HCT116 (cell line): ENCODE results near the gene SCD5. TPM values are rescaled to one million over a fixed set of nuclear protein-coding genes. Genes with fewer than 3 reads are reported as not detected.

Experiments used
- ATAC-seq: fragments of 200-7000 bp; cut with Tn5 transposase; 2 replicates; pipeline ENCODE4 v1.9.1; 2020; ENCODE audit warnings: mild to moderate bottlenecking, moderate library complexity
- BruUV-seq: library from RNA; stranded (reverse); fragments of 400-500 nt; replicated peaks from 2 replicates; lab custom pipeline; 2021; lab: Mats Ljungman, UMichigan
- CTCF ChIA-PET: fragments of 300-600 bp; sonication (Branson Sonifier 250); formaldehyde crosslinking; loops from one replicate; lab custom pipeline; 2021; ENCODE audit warnings: antibody characterized with exemption; lab: Charles Lee
- POLR2A ChIA-PET: fragments of 300-600, 350-600 bp; sonication (Branson Sonifier 250); formaldehyde crosslinking; loops from one replicate; lab custom pipeline; 2021; ENCODE audit warnings: antibody characterized with exemption; lab: Charles Lee
- RAD21 ChIA-PET, 2 experiments: fragments of 300-600 bp; sonication (Branson Sonifier 250); formaldehyde crosslinking; loops; one replicate each; lab custom pipeline; 2023; ENCODE audit warnings: low total read pairs in 2 of 2; ENCODE audit not compliant: uncharacterized antibody in 2 of 2, unreplicated experiment in 2 of 2, low non-redundant PET in 1 of 2; lab: Charles Lee
- DNase-seq: peaks from one replicate; pipeline ENCODE4 v3.0.0-alpha.2; 2010; ENCODE audit warnings: low read depth, low spot score
- H2AFZ ChIP-seq: fragments of 200-600 bp; shearing (Covaris generic), sonication (generic); 2 replicates; pipeline ENCODE4 v1.6.1; 2017; ENCODE audit warnings: low read depth, mixed run types, mixed read lengths, antibody characterized with exemption, low read length; ENCODE audit not compliant: poor library complexity, severe bottlenecking
- H3K27ac ChIP-seq: 2 replicates; pipeline ENCODE4 v1.5.1; 2012; ENCODE audit warnings: low read depth, low read length
- H3K27me3 ChIP-seq: fragments of 200-600 bp; sonication (generic); 2 replicates; pipeline ENCODE4 v1.6.1; 2016; ENCODE audit warnings: mixed run types, low read length, mixed read lengths; ENCODE audit not compliant: insufficient read depth
- H3K36me3 ChIP-seq, 2 experiments: fragments of 200-500 bp in 1 of 2; fragments of 200-600 bp in 1 of 2; sonication (Bioruptor generic) in 1 of 2; sonication (generic) in 1 of 2; 2 replicates each; pipeline versions ENCODE4 v1.5.1 to v1.6.1; 2014 to 2016; ENCODE audit warnings: low read length in 2 of 2, inconsistent platforms in 1 of 2, mixed read lengths in 1 of 2, mixed run types in 1 of 2; ENCODE audit not compliant: insufficient read depth in 2 of 2, control insufficient read depth in 1 of 2
- H3K4me1 ChIP-seq, 2 experiments: fragments of 200-600 bp in 1 of 2; sonication (generic) in 1 of 2; 2 replicates each; pipeline versions ENCODE4 v1.5.1 to v1.6.1; 2012 to 2017; ENCODE audit warnings: low read length in 2 of 2, inconsistent platforms in 1 of 2, mild to moderate bottlenecking in 1 of 2, mixed read lengths in 1 of 2, mixed run types in 1 of 2, moderate library complexity in 1 of 2; ENCODE audit not compliant: insufficient read depth in 2 of 2, control insufficient read depth in 1 of 2
- H3K4me2 ChIP-seq: fragments of 200-600 bp; sonication (generic); 2 replicates; pipeline ENCODE4 v1.6.1; 2017; ENCODE audit warnings: mixed run types, low read length, mixed read lengths
- H3K4me3 ChIP-seq, 2 experiments: fragments of 200-600 bp in 1 of 2; sonication (generic) in 1 of 2; replicated peaks in 1 of 2; 2 replicates each; pipeline ENCODE4 v1.5.1; 2011 to 2016; ENCODE audit warnings: low read length in 2 of 2, control low read depth in 1 of 2, low read depth in 1 of 2, mild to moderate bottlenecking in 1 of 2, mixed read lengths in 1 of 2, mixed run types in 1 of 2
- H3K79me2 ChIP-seq: fragments of 200-600 bp; sonication (generic); 2 replicates; pipeline ENCODE4 v1.6.1; 2017; ENCODE audit warnings: mild to moderate bottlenecking, mixed run types, low read length, moderate library complexity, mixed read lengths; ENCODE audit not compliant: insufficient read depth
- H3K9ac ChIP-seq: fragments of 200-600 bp; sonication (generic); 2 replicates; pipeline ENCODE4 v1.6.1; 2016; ENCODE audit warnings: low read length, mixed read lengths
- H3K9me2 ChIP-seq: fragments of 200-600 bp; sonication (generic), shearing (Covaris generic); 2 replicates; pipeline ENCODE4 v1.6.1; 2017; ENCODE audit warnings: mixed run types, mild to moderate bottlenecking, moderate library complexity; ENCODE audit not compliant: insufficient read depth
- H3K9me3 ChIP-seq, 2 experiments: fragments of 200-500 bp in 1 of 2; fragments of 200-600 bp in 1 of 2; sonication (Bioruptor generic) in 1 of 2; sonication (generic) in 1 of 2; 2 replicates each; pipeline ENCODE4 v1.6.1; 2014 to 2017; ENCODE audit warnings: low read length in 2 of 2, mixed read lengths in 2 of 2, inconsistent platforms in 1 of 2, low read depth in 1 of 2, mild to moderate bottlenecking in 1 of 2, mixed run types in 1 of 2, moderate library complexity in 1 of 2; ENCODE audit not compliant: control insufficient read depth in 1 of 2, insufficient read depth in 1 of 2
- H4K20me1 ChIP-seq: fragments of 200-600 bp; sonication (generic), shearing (Covaris generic); 2 replicates; pipeline ENCODE4 v1.6.1; 2017; ENCODE audit warnings: mixed run types, mild to moderate bottlenecking, moderate library complexity; ENCODE audit not compliant: insufficient read depth
- ATF3 ChIP-seq: IDR thresholded peaks from 2 replicates; pipeline ENCODE4 v1.6.1; 2012
- CEBPB ChIP-seq: IDR thresholded peaks from 2 replicates; pipeline ENCODE4 v1.6.1; 2012; ENCODE audit warnings: low read depth
- EGR1 ChIP-seq: IDR thresholded peaks from 2 replicates; pipeline ENCODE4 v1.6.1; 2012; ENCODE audit warnings: low read depth
- FOSL1 ChIP-seq: IDR thresholded peaks from 2 replicates; pipeline ENCODE4 v1.6.1; 2012; ENCODE audit warnings: low read depth
- MAX ChIP-seq: IDR thresholded peaks from 2 replicates; pipeline ENCODE4 v1.6.1; 2012
- POLR2A ChIP-seq: IDR thresholded peaks from 2 replicates; pipeline ENCODE4 v1.7.0; 2011; ENCODE audit warnings: borderline replicate concordance; ENCODE audit not compliant: insufficient read depth, insufficient read length; ENCODE audit errors: extremely low read depth
- RAD21 ChIP-seq: IDR thresholded peaks from 2 replicates; pipeline ENCODE4 v1.6.1; 2012; ENCODE audit warnings: low read depth, mild to moderate bottlenecking
- SIN3A ChIP-seq: IDR thresholded peaks from 2 replicates; pipeline ENCODE4 v1.6.1; 2012; ENCODE audit warnings: low read depth
- SP1 ChIP-seq: IDR thresholded peaks from 2 replicates; pipeline ENCODE4 v1.6.1; 2012; ENCODE audit warnings: low read depth
- SRF ChIP-seq: IDR thresholded peaks from 2 replicates; pipeline ENCODE4 v1.6.1; 2012; ENCODE audit warnings: low read depth
- TCF7L2 ChIP-seq: IDR thresholded peaks from 2 replicates; pipeline ENCODE4 v1.7.0; 2011; ENCODE audit warnings: borderline replicate concordance, inconsistent platforms; ENCODE audit not compliant: insufficient read depth, insufficient read length; ENCODE audit errors: extremely low read depth
- YY1 ChIP-seq: IDR thresholded peaks from 2 replicates; pipeline ENCODE4 v1.6.1; 2011; ENCODE audit warnings: low read length, low read depth, moderate library complexity, mild to moderate bottlenecking; ENCODE audit not compliant: insufficient replicate concordance; ENCODE audit errors: extremely low read depth
- ZFX ChIP-seq: fragments of 450-650 bp; IDR thresholded peaks from 2 replicates; pipeline ENCODE4 v1.6.1; 2017
- intact Hi-C: fragments of 100-400 bp; cut with micrococcal nuclease; formaldehyde crosslinking; loops from 2 replicates; pipeline ENCODE4 v1.10.0; 2022
- total RNA-seq: library from RNA; stranded (reverse); gene quantifications from one replicate; pipeline ENCODE4 v1.2.1, GENCODE V29; 2021; ENCODE audit not compliant: unreplicated experiment
- TF ChIP-seq, protein P1 (sequence below): IDR thresholded peaks from 2 replicates; pipeline ENCODE4 v1.6.1; 2012; ENCODE audit warnings: low read depth

Gene SCD5
- total RNA-seq, 1 experiment from 2014 or later = 21.7 TPM

DNA sequence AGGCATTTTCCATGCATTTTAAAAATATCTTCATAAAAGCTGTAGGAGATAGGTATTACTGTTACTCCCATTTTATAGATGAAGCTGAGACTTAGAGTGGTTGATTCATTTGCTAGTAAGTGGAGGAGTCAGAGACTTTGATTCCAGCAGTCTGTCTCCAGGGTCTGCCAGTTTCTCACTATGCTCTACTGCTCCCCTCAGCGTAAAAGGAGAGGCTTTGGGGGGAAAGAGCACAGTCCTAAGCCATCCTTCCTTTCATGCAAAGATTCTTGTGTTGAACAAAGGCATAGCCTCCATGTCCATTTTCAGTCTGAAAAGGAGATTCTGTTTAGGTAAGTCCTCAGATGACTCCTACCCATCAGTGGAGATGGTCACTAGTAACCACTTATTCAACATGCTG, 119.1 kb downstream of the SCD5 start:
- Histone ChIP-seq H3K36me3 (no peaks in the 10 kb centered on the region), H3K4me3 (no peak overlapping the region), H3K9ac (no peak overlapping the region), H3K79me2 (no peaks in the 10 kb centered on the region), H3K4me1 (no peaks in the 10 kb centered on the region), H2AFZ (no peak overlapping the region), H3K4me2 (no peak overlapping the region), H3K27me3 (no peaks in the 10 kb centered on the region), H3K9me3 (no peaks in the 10 kb centered on the region), H4K20me1 (no peaks in the 10 kb centered on the region), H3K27ac (no peak overlapping the region), H3K9me2 (no peaks in the 10 kb centered on the region; the same call in 1 of the 2 replicates)
- no TSS peak for BruUV-seq
- RAD21 ChIA-PET = no interaction called here
- CTCF ChIA-PET = no interaction called here
- no peak for ATAC-seq
- DNase-seq = no peak
- POLR2A ChIA-PET = no interaction called here
- TF ChIP-seq ATF3 = no peak
- intact Hi-C loops = no loop called here

DNA sequence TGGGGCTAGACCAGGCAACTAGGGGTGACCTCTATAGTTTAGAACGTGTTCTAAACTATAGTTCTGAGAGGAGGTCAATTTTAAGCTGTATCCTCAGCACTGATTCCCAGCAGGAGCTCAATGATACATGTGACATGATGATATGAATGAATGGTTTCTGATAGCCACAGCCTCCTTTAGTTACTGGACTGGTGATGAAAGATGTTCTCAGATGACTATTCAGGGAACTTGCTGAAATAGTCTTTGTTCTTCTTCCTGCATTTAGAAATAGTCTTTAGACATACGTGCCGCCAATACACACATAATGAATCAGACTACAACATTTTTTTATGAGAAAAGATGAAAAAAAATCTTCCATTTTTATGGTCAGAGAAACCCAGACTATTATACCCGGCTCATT, 120.5 kb downstream of the SCD5 start:
- TF ChIP-seq SIN3A = no peak
- no peak for TF ChIP-seq FOSL1
- TF ChIP-seq, protein P1, sequence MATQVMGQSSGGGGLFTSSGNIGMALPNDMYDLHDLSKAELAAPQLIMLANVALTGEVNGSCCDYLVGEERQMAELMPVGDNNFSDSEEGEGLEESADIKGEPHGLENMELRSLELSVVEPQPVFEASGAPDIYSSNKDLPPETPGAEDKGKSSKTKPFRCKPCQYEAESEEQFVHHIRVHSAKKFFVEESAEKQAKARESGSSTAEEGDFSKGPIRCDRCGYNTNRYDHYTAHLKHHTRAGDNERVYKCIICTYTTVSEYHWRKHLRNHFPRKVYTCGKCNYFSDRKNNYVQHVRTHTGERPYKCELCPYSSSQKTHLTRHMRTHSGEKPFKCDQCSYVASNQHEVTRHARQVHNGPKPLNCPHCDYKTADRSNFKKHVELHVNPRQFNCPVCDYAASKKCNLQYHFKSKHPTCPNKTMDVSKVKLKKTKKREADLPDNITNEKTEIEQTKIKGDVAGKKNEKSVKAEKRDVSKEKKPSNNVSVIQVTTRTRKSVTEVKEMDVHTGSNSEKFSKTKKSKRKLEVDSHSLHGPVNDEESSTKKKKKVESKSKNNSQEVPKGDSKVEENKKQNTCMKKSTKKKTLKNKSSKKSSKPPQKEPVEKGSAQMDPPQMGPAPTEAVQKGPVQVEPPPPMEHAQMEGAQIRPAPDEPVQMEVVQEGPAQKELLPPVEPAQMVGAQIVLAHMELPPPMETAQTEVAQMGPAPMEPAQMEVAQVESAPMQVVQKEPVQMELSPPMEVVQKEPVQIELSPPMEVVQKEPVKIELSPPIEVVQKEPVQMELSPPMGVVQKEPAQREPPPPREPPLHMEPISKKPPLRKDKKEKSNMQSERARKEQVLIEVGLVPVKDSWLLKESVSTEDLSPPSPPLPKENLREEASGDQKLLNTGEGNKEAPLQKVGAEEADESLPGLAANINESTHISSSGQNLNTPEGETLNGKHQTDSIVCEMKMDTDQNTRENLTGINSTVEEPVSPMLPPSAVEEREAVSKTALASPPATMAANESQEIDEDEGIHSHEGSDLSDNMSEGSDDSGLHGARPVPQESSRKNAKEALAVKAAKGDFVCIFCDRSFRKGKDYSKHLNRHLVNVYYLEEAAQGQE = no peak
- TF ChIP-seq ZFX = no peak
- TF ChIP-seq SP1 = no peak
- TF ChIP-seq POLR2A = no peak
- TF ChIP-seq SRF = no peak
- TF ChIP-seq EGR1 = no peak
- TF ChIP-seq YY1 = no peak
- no peak for TF ChIP-seq TCF7L2
- TF ChIP-seq CEBPB = no peak
- no peak for TF ChIP-seq RAD21
- no peak for TF ChIP-seq MAX
- TF ChIP-seq ATF3 = no peak
- POLR2A ChIA-PET = no interaction called here
- no peaks in the 10 kb centered on the region; the same call in 1 of the 2 replicates for H3K9me2 ChIP-seq
- no peak overlapping the region for H3K9ac ChIP-seq
- H2AFZ ChIP-seq = no peak overlapping the region
- no peak overlapping the region for H3K4me3 ChIP-seq
- no peaks in the 10 kb centered on the region for H3K9me3 ChIP-seq
- H3K4me1 ChIP-seq = no peaks in the 10 kb centered on the region
- DNase-seq (no peak), ATAC-seq (no peak)
- H3K27me3 ChIP-seq = no peaks in the 10 kb centered on the region
- intact Hi-C loops = no loop called here
- no peaks in the 10 kb centered on the region for H3K36me3 ChIP-seq
- CTCF ChIA-PET = no interaction called here
- no peak overlapping the region for H3K4me2 ChIP-seq
- BruUV-seq = no TSS peak
- RAD21 ChIA-PET = no interaction called here
- H3K27ac ChIP-seq = no peak overlapping the region
- no peaks in the 10 kb centered on the region for H3K79me2 ChIP-seq
- no peaks in the 10 kb centered on the region for H4K20me1 ChIP-seq
